ENCODE results near the gene NRIP3. TPM values are rescaled to one million over a fixed set of nuclear protein-coding genes. Genes with fewer than 3 reads are reported as not detected.

The NRIP3 gene
- total RNA-seq, 2 experiments from 2014 or later: 1.1 to 2.2 TPM

- DNase-seq (no peak), ATAC-seq (no peak)
- ChIA-PET CTCF (interaction anchor here (1.0 kb wide), 1 partner anchor 117 kb away, joined by 3 read pairs; no protein-coding TSS in a partner anchor), POLR2A (no interaction called here)
- H3K4me3 Mint-ChIP-seq: no peak overlapping the region
- TF ChIP-seq, protein P1, sequence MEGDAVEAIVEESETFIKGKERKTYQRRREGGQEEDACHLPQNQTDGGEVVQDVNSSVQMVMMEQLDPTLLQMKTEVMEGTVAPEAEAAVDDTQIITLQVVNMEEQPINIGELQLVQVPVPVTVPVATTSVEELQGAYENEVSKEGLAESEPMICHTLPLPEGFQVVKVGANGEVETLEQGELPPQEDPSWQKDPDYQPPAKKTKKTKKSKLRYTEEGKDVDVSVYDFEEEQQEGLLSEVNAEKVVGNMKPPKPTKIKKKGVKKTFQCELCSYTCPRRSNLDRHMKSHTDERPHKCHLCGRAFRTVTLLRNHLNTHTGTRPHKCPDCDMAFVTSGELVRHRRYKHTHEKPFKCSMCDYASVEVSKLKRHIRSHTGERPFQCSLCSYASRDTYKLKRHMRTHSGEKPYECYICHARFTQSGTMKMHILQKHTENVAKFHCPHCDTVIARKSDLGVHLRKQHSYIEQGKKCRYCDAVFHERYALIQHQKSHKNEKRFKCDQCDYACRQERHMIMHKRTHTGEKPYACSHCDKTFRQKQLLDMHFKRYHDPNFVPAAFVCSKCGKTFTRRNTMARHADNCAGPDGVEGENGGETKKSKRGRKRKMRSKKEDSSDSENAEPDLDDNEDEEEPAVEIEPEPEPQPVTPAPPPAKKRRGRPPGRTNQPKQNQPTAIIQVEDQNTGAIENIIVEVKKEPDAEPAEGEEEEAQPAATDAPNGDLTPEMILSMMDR (IDR thresholded peaks at IDR 0.05): no peak
- H3K27ac Mint-ChIP-seq: no peak overlapping the region
- no peaks in the 10 kb centered on the region for H3K9me3 Mint-ChIP-seq
- H3K4me1 Mint-ChIP-seq (ENCODE audit: low read depth): peaks cover 13% of the 10 kb centered on the region
- H3K27me3 Mint-ChIP-seq: peaks cover 4% of the 10 kb centered on the region
- H3K36me3 Mint-ChIP-seq (ENCODE audit: low read depth): no peaks in the 10 kb centered on the region
- intact Hi-C loops (cut with micrococcal nuclease): no loop called here
Observed at GRCh38 chr11:9020916-9021315, 17.1 kb upstream of the NRIP3 start.

GRCh38 chr11:9019861-9020260 is 16.1 kb upstream of the NRIP3 start:
- DNase-seq (no peak), ATAC-seq (no peak)
- H3K27ac Mint-ChIP-seq: no peak overlapping the region
- H3K27me3 Mint-ChIP-seq: peaks cover 4% of the 10 kb centered on the region
- H3K4me1 Mint-ChIP-seq (ENCODE audit: low read depth): peaks cover 13% of the 10 kb centered on the region
- H3K4me3 Mint-ChIP-seq: no peak overlapping the region
- POLR2A ChIA-PET: interaction anchor here (0.5 to 0.6 kb wide), 2 partner anchors 23 to 330 kb away, joined by 3 to 5 read pairs; no protein-coding TSS in a partner anchor
- TF ChIP-seq, protein P1 (IDR thresholded peaks at IDR 0.05): no peak
- intact Hi-C loops (cut with micrococcal nuclease): loop anchor here (10.0 kb wide), 1 partner anchor 485 kb away; no protein-coding TSS in a partner anchor
- no peaks in the 10 kb centered on the region for H3K36me3 Mint-ChIP-seq (ENCODE audit: low read depth)
- CTCF ChIA-PET: interaction anchor here (5.9 kb wide), 1 partner anchor 119 kb away, joined by 108 read pairs; no protein-coding TSS in a partner anchor
- no peaks in the 10 kb centered on the region for H3K9me3 Mint-ChIP-seq

GRCh38 chr11:9017773-9018172 is 14.0 kb upstream of the NRIP3 start:
- no peaks in the 10 kb centered on the region for H3K36me3 Mint-ChIP-seq (ENCODE audit: low read depth)
- no peak overlapping the region for H3K27ac Mint-ChIP-seq
- intact Hi-C loops (cut with micrococcal nuclease): loop anchor here (10.0 kb wide), 1 partner anchor 487 kb away; no protein-coding TSS in a partner anchor
- DNase-seq (no peak), ATAC-seq (no peak)
- TF ChIP-seq, protein P1 (IDR thresholded peaks at IDR 0.05): no peak
- POLR2A ChIA-PET: no interaction called here
- no peaks in the 10 kb centered on the region for H3K27me3 Mint-ChIP-seq
- H3K9me3 Mint-ChIP-seq: no peaks in the 10 kb centered on the region
- H3K4me3 Mint-ChIP-seq: no peak overlapping the region
- peaks cover 13% of the 10 kb centered on the region for H3K4me1 Mint-ChIP-seq (ENCODE audit: low read depth)
- CTCF ChIA-PET: interaction anchor here (0.7 to 6.1 kb wide), 7 partner anchors 9 to 489 kb away, joined by 3 to 108 read pairs (median 23); no protein-coding TSS in a partner anchor

DNA sequence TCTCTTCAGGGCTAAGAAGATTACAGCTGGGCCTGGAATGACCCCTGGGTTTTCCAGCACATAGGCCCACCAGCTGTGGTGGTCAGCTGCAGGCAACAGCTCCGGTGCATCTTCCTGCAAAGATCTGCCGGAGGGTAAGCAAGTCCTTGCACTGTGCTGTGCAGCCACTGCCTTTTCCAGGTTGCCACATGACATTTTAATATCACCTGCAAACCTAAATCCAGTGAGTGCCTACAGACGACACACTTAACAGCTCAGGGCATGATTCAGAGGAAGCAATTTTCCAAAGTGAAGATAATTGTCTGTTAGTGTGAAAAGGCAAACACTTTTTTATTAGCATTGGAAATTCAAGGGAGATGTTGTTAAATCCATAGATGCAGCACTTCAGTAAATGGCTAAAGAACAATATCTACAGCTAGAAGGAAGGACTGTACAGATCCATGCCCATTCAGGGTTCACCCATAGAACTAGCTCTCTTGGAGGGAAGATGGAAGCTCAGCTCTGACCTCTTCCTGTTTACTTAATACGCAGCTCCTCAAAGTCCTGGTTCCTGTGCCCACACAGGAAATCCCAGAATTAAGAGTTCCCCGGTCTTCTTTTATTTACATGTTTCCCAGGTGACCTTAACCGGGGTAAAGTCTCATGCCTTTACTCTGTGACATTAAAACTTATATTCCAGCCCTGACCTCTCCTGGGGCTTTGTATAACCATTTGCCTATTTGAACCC is 13.3 kb upstream of the NRIP3 start:
- ATAC-seq (no peak), DNase-seq (no peak)
- ChIA-PET POLR2A (no interaction called here), CTCF (interaction anchor here (0.7 to 6.1 kb wide), 17 partner anchors 9 to 490 kb away, joined by 3 to 108 read pairs (median 4); partner anchors contain the start of gene ASCL3)
- Mint-ChIP-seq H3K4me1 (ENCODE audit: low read depth) (peaks cover 13% of the 10 kb centered on the region), H3K36me3 (ENCODE audit: low read depth) (no peaks in the 10 kb centered on the region), H3K4me3 (no peak overlapping the region), H3K9me3 (no peaks in the 10 kb centered on the region), H3K27ac (no peak overlapping the region), H3K27me3 (no peaks in the 10 kb centered on the region)
- TF ChIP-seq, protein P1 (IDR thresholded peaks at IDR 0.05): no peak
- intact Hi-C loops (cut with micrococcal nuclease): loop anchor here (10.0 kb wide), 1 partner anchor 488 kb away; no protein-coding TSS in a partner anchor

DNA sequence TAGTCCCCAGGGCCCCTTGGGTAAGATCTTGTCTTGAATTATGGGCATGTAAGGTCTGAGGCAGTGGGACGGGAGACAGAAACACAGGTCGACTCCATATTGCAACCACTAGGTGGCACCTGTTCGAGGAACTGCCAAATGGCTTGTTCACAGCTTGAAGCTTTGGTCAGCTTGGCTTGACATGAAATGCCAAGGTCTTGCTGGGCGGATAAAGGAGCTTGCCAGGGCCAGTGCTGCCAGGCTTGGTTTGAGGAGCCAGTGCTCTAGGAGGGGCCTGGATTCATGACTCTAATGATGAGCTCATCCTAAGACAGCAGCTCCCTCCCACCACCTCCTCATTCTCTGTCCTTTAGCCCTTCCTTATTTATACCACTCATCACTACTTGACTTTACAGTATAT is 11.9 kb upstream of the NRIP3 start:
- ChIA-PET CTCF (interaction anchor here (0.6 to 6.1 kb wide), 39 partner anchors 9 to 491 kb away, joined by 3 to 108 read pairs (median 5); partner anchors contain the start of genes NRIP3, TMEM9B and ZNF143), POLR2A (no interaction called here)

More for the DNA sequence above, 11.9 kb upstream of the NRIP3 start:
- TF ChIP-seq, protein P1 (IDR thresholded peaks at IDR 0.05): peak; percentile 67
- peaks cover 11% of the 10 kb centered on the region for H3K4me1 Mint-ChIP-seq (ENCODE audit: low read depth)
- peak; percentile 72 for DNase-seq
- intact Hi-C loops (cut with micrococcal nuclease): loop anchor here (2.0 to 10.0 kb wide), 2 partner anchors 121 to 489 kb away; no protein-coding TSS in a partner anchor
- H3K36me3 Mint-ChIP-seq (ENCODE audit: low read depth): no peaks in the 10 kb centered on the region
- no peak overlapping the region for H3K4me3 Mint-ChIP-seq
- no peak overlapping the region for H3K27ac Mint-ChIP-seq
- no peaks in the 10 kb centered on the region for H3K27me3 Mint-ChIP-seq
- peak; percentile 97 for ATAC-seq
- H3K9me3 Mint-ChIP-seq: no peaks in the 10 kb centered on the region
